Stimulated activated naive CD4-positive, alpha-beta T cell treated with Interleukin-2 at 50 U/mL for 16 hours (primary cell): ENCODE measurements around the gene TMEM182.

Experiments
- DNase-seq: peaks from one replicate; lab custom pipeline; 2025; lab: John Stamatoyannopoulos, UW

The TMEM182 gene

DNA sequence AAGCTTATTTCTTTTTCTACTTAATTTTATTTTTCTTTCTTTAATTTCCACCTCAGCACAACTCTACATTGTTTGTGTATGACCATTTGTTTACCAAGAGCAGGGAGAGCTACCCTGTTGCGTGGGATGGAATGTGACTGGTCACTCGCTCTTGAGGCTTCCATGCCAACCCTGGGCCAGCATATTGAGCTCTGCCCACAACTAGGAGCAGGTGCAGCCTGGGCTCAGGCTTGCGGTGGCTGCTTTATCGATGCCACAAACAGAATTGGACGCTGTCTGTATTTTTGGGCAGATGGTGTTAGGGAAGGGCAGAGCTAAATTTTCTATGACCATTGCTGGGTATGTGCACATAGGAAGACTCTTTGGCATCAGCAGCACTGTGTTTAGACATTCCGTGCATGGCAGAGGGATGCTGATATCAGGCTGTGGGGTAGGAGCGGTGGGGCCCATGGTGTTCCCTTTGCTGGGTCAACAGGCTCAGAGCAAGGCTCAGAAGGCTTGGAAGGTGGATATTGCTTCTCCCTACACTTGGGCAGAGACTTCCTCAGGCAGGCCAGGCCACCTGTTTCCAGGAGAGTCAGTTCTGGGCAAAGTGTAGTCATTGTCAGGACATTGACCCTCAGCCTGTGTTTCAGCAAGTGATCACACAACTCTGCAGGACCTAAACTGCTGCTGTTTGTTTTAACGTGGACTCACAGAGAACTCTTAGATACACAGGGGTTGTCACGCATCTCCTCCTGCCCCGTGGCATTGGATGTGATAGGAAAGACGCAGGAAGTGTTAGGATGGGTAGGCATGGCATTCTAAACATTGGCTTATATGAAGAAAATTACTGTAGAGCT lies 40.2 kb downstream of the TMEM182 start:
- DNase-seq, result no peak

DNA sequence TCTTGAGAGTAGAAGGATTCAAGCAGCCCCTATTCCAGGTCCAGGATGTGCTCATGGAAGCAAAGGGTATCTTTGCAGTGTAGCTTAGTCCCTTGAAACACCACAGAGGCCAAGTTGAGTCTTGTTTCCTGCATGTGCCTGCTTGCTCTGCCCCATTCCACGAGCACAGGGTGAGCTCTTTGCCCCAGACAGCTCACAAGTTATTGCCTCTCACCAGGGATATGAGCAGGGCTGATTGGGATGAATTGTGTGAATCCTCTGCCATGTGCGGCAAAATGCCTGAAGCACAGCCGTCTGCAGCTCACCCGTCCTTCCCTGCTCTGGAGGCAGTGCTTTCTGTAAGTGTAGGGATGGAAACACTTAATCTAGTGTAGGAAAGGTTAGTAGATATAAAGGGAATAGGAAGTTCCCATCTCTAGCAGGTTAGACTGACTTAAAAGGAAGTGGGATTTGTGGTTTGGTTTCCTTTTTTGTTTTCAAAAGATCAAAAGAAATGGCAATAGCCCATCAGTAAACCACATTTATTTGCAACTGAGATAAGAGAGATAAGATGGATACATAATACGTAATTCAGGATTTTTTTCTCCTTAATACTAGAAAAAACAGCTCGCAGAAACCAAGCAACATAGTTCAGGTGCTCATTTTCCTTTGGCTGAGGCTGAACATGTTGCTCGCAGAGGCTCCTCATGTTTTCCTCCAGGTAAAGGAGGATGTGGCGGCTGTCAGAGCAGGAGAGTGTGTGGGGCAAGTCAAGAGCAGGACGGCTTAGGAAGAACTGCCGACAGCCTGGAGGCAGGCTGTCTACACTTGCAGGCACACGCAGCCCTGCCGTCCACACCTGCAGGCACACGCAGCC lies 41.4 kb downstream of the TMEM182 start:
- no peak for DNase-seq

DNA sequence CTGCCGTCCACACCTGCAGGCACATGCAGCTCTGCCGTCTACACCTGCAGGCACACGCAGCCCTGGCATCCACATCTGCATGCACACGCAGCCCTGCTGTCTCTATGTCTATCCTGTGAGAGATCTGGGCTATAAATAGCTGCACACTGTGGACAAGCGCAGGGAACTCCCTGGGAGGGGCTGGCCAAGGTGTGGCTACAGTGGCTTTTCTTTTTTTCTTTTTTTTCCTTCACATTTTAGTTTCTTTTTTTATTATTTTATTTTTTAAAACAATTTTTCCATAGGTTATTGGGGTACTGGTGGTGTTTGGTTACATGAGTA lies 42.0 kb downstream of the TMEM182 start:
- DNase-seq, result no peak

DNA sequence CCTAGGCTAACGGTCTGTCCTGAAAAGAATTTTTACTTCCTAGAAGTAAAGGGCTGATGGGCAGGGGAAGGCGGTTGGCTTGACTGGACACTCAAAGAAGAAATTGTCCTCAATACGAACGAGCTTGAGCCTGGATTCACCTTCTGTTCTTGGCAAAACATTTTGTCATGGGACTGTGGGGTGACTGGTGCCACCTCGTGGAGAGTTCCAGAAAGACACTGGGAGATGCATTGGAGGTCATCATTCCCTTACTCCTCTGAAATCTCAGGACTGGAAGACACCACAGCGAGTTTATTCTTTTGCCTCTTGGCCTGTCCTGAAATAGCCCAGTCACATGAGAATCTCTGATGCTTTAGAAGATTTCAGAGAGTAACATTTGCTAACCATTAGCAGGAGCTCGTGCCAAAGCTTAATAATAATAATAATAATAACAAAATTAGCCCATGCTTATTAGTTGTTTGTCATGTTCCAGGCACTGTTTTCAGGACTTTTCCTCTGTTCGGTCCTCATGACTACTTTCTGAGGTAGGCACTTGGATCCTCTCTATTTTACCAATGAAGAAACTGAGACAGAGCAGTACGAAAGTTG lies 44.5 kb downstream of the TMEM182 start:
- peak; percentile 2 for DNase-seq

DNA sequence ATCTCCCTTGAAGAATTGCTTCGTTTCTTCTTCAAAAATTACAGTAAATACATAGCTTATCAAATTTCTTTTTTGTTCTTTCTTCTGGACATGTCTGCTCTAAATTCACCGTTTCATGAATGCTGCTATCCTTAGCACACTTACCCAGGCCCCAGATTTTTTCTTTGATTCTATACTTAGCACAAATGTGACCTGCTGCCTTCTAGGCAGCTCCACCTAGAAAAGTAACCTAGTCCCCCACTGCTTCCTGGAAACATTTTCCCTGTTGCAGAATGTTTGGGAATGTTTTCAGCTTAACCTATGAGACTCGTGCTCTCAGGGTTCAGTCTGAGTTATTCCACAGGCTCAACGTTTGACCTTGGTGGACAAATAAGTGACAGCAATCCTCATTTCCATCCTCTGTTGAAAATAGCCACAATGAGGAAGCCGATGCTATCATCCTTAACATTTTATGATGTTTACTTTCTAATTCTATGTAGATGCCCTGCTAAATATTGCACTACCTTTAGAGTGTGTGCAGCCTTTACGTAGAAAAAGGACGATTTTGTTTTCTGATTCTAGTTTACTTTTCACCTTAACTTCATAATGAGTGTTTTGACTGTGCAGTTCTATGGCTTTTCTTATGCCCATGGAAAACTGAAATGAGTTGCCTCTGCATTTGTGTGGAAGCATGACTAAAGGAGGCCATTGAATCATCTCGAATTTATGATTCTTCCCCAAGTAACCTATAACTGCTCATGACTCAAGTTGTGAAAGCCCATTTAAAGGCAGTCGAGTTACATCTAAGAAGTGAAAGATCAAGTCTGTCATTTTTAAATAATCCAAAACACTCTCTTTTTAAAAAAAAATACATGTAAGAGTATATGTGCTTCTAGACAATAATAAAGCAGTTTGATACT lies 47.7 kb downstream of the TMEM182 start:
- no peak for DNase-seq

DNA sequence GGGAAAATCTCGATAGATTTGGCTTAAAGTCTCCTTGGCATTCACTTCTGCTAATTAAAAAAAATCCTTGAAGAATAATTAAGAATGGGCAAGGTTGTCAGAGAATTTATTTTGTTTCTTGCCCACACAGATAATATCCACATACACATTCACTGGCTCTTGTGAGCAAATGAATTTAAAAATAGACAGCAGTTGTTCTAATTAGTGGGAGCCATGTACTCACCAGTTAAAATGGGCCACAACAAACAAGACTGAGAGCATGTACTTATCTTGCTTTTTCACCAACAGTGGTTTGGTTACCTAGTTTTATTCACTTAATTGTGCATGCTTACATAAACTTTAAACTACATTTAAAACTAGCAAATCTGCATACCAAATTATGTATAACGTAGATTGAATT lies 53.5 kb downstream of the TMEM182 start:
- DNase-seq, result no peak

DNA sequence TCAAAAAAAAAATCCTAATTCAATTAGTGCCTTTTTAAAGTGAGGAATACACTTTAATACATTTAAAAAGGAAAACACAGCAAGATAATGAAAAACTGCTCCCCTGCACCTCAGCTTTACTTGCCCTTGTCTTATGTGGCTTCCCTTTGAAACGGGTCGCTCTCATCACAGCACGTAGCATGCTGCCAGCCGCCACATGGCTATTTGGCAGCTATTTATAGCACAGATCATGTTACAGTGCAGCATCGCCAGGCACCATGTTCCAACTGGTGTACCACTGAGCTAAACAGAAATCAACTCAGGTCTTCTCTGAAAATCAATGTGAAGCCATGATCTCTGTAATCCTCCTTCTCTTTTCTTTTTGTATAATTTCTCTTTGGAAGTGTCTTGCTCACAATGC lies 65.1 kb downstream of the TMEM182 start:
- no peak for DNase-seq

DNA sequence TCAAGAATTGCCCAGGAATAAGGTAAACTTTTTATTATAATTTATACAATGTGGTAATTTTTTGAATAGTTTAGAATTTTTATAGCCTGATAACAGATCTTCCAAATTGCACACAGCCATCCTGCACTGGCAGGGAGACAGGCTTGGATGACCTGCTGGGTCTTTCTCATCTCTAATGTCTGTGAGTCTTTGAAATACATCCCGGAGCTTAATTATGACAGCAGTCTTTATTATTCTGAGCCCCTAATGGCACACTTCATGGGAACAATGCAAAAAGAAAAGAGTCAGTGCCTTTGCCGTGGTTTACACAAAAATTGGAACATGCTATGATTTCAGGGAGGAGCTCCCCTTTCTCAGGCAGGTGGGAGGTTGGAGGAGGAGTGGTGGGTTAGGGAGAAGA lies 71.0 kb downstream of the TMEM182 start:
- DNase-seq, result no peak

DNA sequence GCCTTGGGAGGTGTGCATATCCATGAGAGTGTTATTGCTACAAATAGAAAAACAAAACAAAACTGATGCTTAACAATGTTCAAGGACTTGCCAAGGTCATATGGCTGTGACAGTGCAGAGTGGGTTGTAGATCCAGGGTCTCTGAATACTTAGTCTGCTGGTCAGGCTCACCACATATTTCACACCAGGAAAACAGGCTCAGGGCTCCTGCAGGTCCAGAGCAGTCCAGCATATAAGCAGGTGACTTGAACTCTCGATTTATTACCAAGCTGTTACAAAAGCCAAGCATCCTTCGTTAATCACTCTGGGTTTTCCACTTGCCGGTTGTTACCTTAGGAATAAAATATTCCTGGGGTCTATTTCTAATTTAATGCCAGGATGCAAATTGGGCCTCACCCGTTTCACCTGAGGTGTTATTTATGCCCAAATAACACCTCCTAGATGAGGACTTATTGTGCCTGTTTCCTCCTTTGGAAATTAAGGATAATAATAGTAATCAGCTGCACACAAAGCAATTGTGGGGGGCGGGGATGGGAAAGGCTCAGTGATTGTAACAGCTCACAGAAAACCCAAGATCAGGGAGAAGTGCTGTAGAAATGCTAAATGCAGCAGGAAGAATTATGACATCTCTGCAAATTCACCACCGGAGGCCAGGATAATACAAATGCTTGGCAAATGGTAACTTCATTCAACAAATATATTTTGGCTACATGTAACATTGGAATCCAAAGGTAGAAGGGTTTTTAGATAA lies 72.9 kb downstream of the TMEM182 start:
- no peak for DNase-seq

- no peak for DNase-seq
Observed at GRCh38 chr2:102837626-102838198, 75.9 kb downstream of the TMEM182 start.

DNA sequence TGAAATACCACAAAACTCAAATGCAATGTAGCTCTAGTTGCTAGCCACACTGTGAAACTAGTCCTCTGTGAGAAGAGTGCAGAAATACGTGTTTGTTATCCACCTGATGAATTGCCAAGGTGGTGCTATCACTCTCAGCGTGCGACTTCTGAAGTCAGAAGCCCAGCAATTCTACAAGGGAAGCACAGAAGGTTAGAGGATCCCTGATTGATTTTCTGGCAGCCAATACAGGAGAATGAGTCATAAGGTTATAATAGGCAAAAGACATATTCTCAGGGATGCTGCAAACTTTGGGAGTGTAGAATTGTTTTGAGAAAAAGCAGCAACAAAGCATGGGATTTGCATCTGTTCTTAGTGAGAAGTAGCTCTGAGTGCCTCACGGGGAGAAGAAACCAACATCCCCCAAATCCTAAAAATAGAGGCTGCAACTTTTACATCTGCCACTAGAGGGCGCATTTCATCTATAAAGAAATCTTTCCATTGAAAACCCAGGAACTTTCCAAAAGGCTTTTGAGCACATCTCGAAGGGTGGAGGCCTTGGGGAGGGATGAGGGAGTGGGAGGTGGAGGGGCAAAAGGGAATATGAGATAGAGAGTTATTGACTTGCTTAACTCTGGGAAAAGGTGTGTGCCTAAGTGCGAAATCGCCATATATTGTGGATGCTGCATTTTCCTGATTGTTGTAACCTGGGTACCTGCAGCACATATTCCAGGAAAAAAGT lies 78.0 kb downstream of the TMEM182 start:
- DNase-seq, result no peak

- DNase-seq, result no peak
Observed at GRCh38 chr2:102841107-102841840, 79.4 kb downstream of the TMEM182 start.

DNA sequence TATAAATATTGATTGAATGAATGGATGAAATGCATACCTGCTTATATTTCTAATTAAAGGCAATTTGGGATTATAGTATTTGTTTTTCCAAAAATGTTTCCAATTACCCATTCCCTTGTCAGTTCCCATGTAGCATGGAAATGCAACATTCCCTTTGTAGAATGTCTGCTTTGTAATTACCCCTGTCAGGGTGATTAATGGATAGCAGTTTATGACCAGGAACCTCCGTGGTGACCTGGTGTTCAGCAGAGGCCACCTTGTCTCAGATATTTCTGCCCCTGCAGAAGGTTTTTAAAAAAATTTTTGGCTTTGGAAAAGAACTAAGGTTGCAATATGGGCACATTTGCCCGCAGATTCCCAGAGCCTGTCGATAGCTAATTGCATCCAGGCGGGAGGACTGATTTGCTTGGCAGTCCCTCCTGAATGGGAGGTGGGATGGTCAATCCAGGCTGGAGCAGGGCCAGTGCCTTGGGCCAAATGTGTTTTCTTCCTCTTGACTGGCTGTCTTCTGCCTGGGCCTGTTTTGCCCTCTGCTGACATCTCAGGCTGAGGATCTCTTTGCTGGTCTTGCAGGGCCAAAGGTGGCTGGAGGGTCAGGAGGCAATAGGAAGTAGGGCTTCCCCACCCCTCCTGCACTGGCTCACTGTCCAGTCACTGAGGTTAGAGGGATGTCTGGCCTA lies 82.1 kb downstream of the TMEM182 start:
- no peak for DNase-seq

DNA sequence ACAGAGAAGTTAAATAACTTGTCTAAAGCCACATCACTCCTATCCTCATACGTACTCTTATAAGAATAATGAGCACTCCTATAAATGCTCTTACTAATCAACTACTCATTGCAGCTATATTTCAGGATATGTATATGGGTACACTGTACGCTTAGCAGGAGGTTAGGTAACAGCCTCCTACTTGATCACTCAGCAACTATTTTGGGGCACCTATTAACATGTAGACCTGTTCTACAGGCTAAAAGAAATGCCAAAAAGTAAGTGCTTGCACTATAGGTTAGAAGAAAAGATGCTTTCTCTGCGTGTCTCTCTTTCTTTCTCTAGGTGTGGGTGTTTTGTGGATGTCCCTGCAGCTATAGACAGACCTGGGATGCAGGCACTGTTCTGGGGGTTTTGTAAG lies 83.1 kb downstream of the TMEM182 start:
- DNase-seq, result no peak

DNA sequence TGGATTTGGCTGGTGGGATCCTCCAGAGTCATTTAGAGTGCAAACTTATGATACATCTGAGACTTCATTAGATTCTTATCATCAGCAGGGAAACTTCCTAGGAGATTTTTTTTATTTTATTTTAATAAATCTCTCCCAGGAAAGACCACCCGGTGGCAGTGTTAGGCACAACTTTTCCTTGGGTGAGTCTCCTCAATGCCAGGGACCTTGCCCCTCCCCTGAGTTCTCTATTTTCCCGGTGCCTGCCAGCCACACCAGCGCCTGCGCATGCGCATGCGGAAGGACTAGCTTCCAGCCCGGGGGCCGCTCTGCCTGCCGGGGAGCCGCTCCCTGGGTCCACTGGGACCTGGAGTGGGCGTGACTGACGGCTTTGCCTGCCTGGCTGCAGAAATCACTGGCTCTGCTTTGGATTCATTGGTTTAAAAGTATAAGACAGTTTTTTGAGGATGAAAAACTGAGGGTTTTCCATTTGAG lies 86.6 kb downstream of the TMEM182 start:
- no peak for DNase-seq

DNA sequence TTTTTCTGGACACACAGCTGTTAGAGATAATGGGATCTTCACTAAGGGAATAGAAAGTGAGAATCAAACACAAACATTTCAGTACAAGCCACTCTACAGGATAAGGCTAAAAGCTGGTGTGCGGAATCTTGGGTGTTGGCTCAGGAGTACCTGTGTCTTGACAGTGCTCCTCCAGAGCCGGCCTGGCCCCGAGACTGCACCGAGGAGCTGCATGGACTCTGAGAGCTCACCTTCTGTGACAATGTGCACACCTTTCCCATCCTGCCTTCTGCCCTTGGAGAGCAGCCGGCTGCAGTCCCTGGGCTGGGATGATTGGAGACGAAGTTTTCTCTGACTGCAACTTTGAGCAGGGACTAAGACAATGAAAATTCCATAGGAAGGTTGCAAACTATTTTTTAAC lies 89.1 kb downstream of the TMEM182 start:
- DNase-seq, result no peak

DNA sequence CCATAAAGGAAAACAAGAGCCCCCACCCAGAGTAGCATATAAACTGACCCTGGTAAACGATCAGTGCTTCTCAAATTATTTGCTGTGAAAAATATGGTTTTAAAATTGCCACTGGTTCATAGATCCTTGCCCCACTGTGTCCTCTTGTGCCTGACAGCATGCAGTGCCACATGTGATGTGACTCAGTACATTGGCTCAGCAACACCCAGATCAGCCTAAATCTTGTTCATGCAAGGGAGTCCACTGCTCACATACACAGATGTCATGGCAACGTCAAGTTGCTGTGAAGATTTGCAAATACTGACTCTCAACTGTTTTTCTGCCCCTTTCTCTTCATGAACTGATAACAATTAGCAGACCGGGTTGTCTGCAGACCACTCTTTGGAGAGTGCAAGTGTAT lies 91.0 kb downstream of the TMEM182 start:
- no peak for DNase-seq
